ENCODE results near the gene SLC17A2.

SLC17A2 gene

GRCh38 chr6:25963426-25964123 lies 33.1 kb upstream of the SLC17A2 start:
- Histone ChIP-seq H3K9me2 (replicated peaks; ENCODE audit: control insufficient read depth, low read length) (no peaks in the 10 kb centered on the region), H3K4me2 (ENCODE audit: low read length) (peak overlapping the region; percentile 88), H3K4me3 (ENCODE audit: low read length) (peak overlapping the region; percentile 83), H3K79me2 (ENCODE audit: control insufficient read depth, low read length) (peaks cover 56% of the 10 kb centered on the region), H3K27me3 (ENCODE audit: control insufficient read depth, low read length) (no peaks in the 10 kb centered on the region), H3K9me3 (ENCODE audit: control insufficient read depth, insufficient read depth, low read length) (peaks cover 23% of the 10 kb centered on the region; the same call in 1 of the 2 replicates), H3K4me1 (ENCODE audit: control insufficient read depth, low read length) (peaks cover 74% of the 10 kb centered on the region), H4K20me1 (ENCODE audit: control insufficient read depth, insufficient read depth, low read depth, low read length) (no peaks in the 10 kb centered on the region; the same call in 1 of the 2 replicates), H3F3A (ENCODE audit: control insufficient read depth, insufficient read depth) (peaks cover 4% of the 10 kb centered on the region), H3K27ac (ENCODE audit: low read depth, low read length) (peak overlapping the region; percentile 88), H3K36me3 (ENCODE audit: control insufficient read depth, low read length) (peaks cover 53% of the 10 kb centered on the region)
- TF ChIP-seq CTCF (IDR thresholded peaks at IDR 0.05; ENCODE audit: low read depth, low read length, poor library complexity, severe bottlenecking) (no peak), EZH2phosphoT487 (IDR thresholded peaks at IDR 0.05; ENCODE audit: borderline replicate concordance, low read length) (no peak)

- Histone ChIP-seq H3K9me2 (replicated peaks; ENCODE audit: control insufficient read depth, low read length) (no peaks in the 10 kb centered on the region), H3K27me3 (ENCODE audit: control insufficient read depth, low read length) (no peaks in the 10 kb centered on the region), H3K79me2 (ENCODE audit: control insufficient read depth, low read length) (peaks cover 45% of the 10 kb centered on the region), H3K27ac (ENCODE audit: low read depth, low read length) (peak within 1 kb of the TSS; percentile 88), H4K20me1 (ENCODE audit: control insufficient read depth, insufficient read depth, low read depth, low read length) (no peaks in the 10 kb centered on the region), H3K4me1 (ENCODE audit: control insufficient read depth, low read length) (peaks cover 63% of the 10 kb centered on the region), H3K4me2 (ENCODE audit: low read length) (peak within 1 kb of the TSS; percentile 88), H3K36me3 (ENCODE audit: control insufficient read depth, low read length) (peaks cover 41% of the 10 kb centered on the region), H3K9me3 (ENCODE audit: control insufficient read depth, insufficient read depth, low read length) (peaks cover 26% of the 10 kb centered on the region; the same call in 1 of the 2 replicates), H3K4me3 (ENCODE audit: low read length) (peak within 1 kb of the TSS; percentile 83), H3F3A (ENCODE audit: control insufficient read depth, insufficient read depth) (peaks cover 4% of the 10 kb centered on the region)
- peak; percentile 12 for TF ChIP-seq CTCF (IDR thresholded peaks at IDR 0.05; ENCODE audit: low read depth, low read length, poor library complexity, severe bottlenecking)
- no peak for TF ChIP-seq EZH2phosphoT487 (IDR thresholded peaks at IDR 0.05; ENCODE audit: borderline replicate concordance, low read length)
Measured at GRCh38 chr6:25962149-25963127, 31.9 kb upstream of the SLC17A2 start, which contains the start of gene TRIM38. TSS of gene TRIM38 (plus strand) at chr6:25962802. CDS start at chr6:25966523, 3,721 bp downstream.

GRCh38 chr6:25961619-25962148 lies 31.2 kb upstream of the SLC17A2 start:
- Histone ChIP-seq H3K4me2 (ENCODE audit: low read length) (peak overlapping the region; percentile 88), H3K4me1 (ENCODE audit: control insufficient read depth, low read length) (peaks cover 57% of the 10 kb centered on the region), H3K27ac (ENCODE audit: low read depth, low read length) (peak overlapping the region; percentile 88), H3K9me2 (replicated peaks; ENCODE audit: control insufficient read depth, low read length) (no peaks in the 10 kb centered on the region), H3K4me3 (ENCODE audit: low read length) (peak overlapping the region; percentile 83), H3K36me3 (ENCODE audit: control insufficient read depth, low read length) (peaks cover 34% of the 10 kb centered on the region), H4K20me1 (ENCODE audit: control insufficient read depth, insufficient read depth, low read depth, low read length) (no peaks in the 10 kb centered on the region), H3K79me2 (ENCODE audit: control insufficient read depth, low read length) (peaks cover 37% of the 10 kb centered on the region), H3K9me3 (ENCODE audit: control insufficient read depth, insufficient read depth, low read length) (peaks cover 26% of the 10 kb centered on the region; the same call in 1 of the 2 replicates), H3K27me3 (ENCODE audit: control insufficient read depth, low read length) (no peaks in the 10 kb centered on the region), H3F3A (ENCODE audit: control insufficient read depth, insufficient read depth) (peaks cover 4% of the 10 kb centered on the region)
- TF ChIP-seq CTCF (IDR thresholded peaks at IDR 0.05; ENCODE audit: low read depth, low read length, poor library complexity, severe bottlenecking) (peak; percentile 46), EZH2phosphoT487 (IDR thresholded peaks at IDR 0.05; ENCODE audit: borderline replicate concordance, low read length) (no peak)

Measured in DOHH2 (cell line).